GM23338 (cell line): ENCODE results near the gene TMEM59. TPM values are rescaled to one million over a fixed set of nuclear protein-coding genes. Genes with fewer than 3 reads are reported as not detected.

Source experiments
- ATAC-seq: fragments of 200-7000 bp; cut with Tn5 transposase; 3 replicates; pipeline ENCODE4 v1.9.1; 2020
- DNase-seq: peaks from one replicate; pipeline ENCODE4 v3.0.0-alpha.2; 2015; ENCODE audit warnings: low spot score
- H2AFZ ChIP-seq: fragments of 200-600 bp; sonication (generic); 2 replicates; pipeline ENCODE4 v1.8.0; 2016; ENCODE audit warnings: antibody characterized with exemption, mild to moderate bottlenecking, moderate library complexity
- H3F3A ChIP-seq: fragments of 200-600 bp; sonication (generic); replicated peaks from 2 replicates; pipeline ENCODE4 v1.8.0; 2017; ENCODE audit warnings: antibody characterized with exemption, mixed run types, low read depth
- H3K27ac ChIP-seq: fragments of 200-600 bp; sonication (generic); 2 replicates; pipeline ENCODE4 v1.6.1; 2016; ENCODE audit warnings: low read depth
- H3K27me3 ChIP-seq: fragments of 200-600 bp; sonication (generic); 2 replicates; pipeline ENCODE4 v1.8.0; 2016; ENCODE audit warnings: mild to moderate bottlenecking, mixed run types, moderate library complexity; ENCODE audit not compliant: insufficient read depth
- H3K36me3 ChIP-seq: fragments of 200-600 bp; sonication (generic); 2 replicates; pipeline ENCODE4 v1.8.0; 2016; ENCODE audit warnings: mild to moderate bottlenecking; ENCODE audit not compliant: insufficient read depth
- H3K4me1 ChIP-seq: fragments of 200-600 bp; sonication (generic); 2 replicates; pipeline ENCODE4 v1.8.0; 2016; ENCODE audit warnings: mild to moderate bottlenecking, moderate library complexity; ENCODE audit not compliant: insufficient read depth
- H3K4me2 ChIP-seq: fragments of 200-600 bp; sonication (generic); 2 replicates; pipeline ENCODE4 v1.7.1; 2017; ENCODE audit warnings: mixed run types
- H3K4me3 ChIP-seq: fragments of 200-600 bp; sonication (generic); 2 replicates; pipeline ENCODE4 v1.6.1; 2016; ENCODE audit warnings: mixed run types
- H3K79me2 ChIP-seq: fragments of 200-600 bp; sonication (generic); replicated peaks from 2 replicates; pipeline ENCODE4 v1.8.0; 2017; ENCODE audit warnings: mild to moderate bottlenecking; ENCODE audit not compliant: insufficient read depth
- H3K9me2 ChIP-seq: fragments of 200-600 bp; sonication (generic); 2 replicates; pipeline ENCODE4 v1.8.0; 2017; ENCODE audit not compliant: insufficient read depth
- H4K20me1 ChIP-seq: fragments of 200-600 bp; sonication (generic); replicated peaks from 2 replicates; pipeline ENCODE4 v1.8.0; 2017; ENCODE audit warnings: mild to moderate bottlenecking; ENCODE audit not compliant: insufficient read depth
- H3K27ac Mint-ChIP-seq: 2 replicates; pipeline ENCODE4 v1.8.0; 2020; ENCODE audit warnings: inconsistent platforms, mild to moderate bottlenecking, moderate library complexity, mixed read lengths
- H3K27me3 Mint-ChIP-seq: 3 replicates; pipeline ENCODE4 v1.8.0; 2022; ENCODE audit warnings: low read depth, mild to moderate bottlenecking, moderate library complexity, mixed read lengths, inconsistent platforms; ENCODE audit not compliant: insufficient read depth, poor library complexity
- H3K36me3 Mint-ChIP-seq: 3 replicates; pipeline ENCODE4 v1.8.0; 2021; ENCODE audit warnings: low read depth, mild to moderate bottlenecking, inconsistent platforms, moderate library complexity, mixed read lengths
- H3K4me1 Mint-ChIP-seq: 3 replicates; pipeline ENCODE4 v1.8.0; 2020; ENCODE audit warnings: mild to moderate bottlenecking, inconsistent platforms, mixed read lengths
- H3K4me3 Mint-ChIP-seq: 3 replicates; pipeline ENCODE4 v1.8.0; 2021; ENCODE audit warnings: moderate library complexity, mild to moderate bottlenecking, inconsistent platforms, mixed read lengths
- H3K9me3 Mint-ChIP-seq: 3 replicates; pipeline ENCODE4 v1.8.0; 2020; ENCODE audit warnings: moderate library complexity, mild to moderate bottlenecking, inconsistent platforms, mixed read lengths
- CTCF ChIP-seq, 2 experiments: fragments of 200-600 bp in 1 of 2; sonication (generic) in 1 of 2; conservative IDR thresholded peaks; 2 replicates each; pipeline versions ENCODE4 v1.5.1 to v1.6.1; 2016 to 2017; ENCODE audit warnings: antibody characterized with exemption in 2 of 2, low read depth in 2 of 2, mild to moderate bottlenecking in 2 of 2, moderate library complexity in 1 of 2
- EZH2 ChIP-seq: fragments of 200-600 bp; sonication (generic); IDR thresholded peaks from one replicate; pipeline ENCODE4 v1.8.0; 2017; ENCODE audit warnings: antibody characterized with exemption, mild to moderate bottlenecking, low read depth; ENCODE audit not compliant: unreplicated experiment
- JUNB ChIP-seq: IDR thresholded peaks from one replicate; pipeline ENCODE4 v1.6.1; 2016; ENCODE audit warnings: antibody characterized with exemption; ENCODE audit not compliant: unreplicated experiment
- POLR2AphosphoS5 ChIP-seq: IDR thresholded peaks from 2 replicates; pipeline ENCODE4 v1.6.1; 2016; ENCODE audit warnings: antibody characterized with exemption, low read depth
- polyA plus RNA-seq: library from polyadenylated mRNA; unstranded; fragments of >200 nt; fragmentation: Nextera tagmentation; extraction: Ambion mirVana; gene quantifications from 2 replicates; pipeline ENCODE4 v1.2.1, GENCODE V29; 2016
- total RNA-seq: library from RNA; depleted of rRNA; stranded (reverse); fragments of >200 nt; shearing (Covaris generic); gene quantifications from 2 replicates; pipeline ENCODE4 v1.2.3, GENCODE V29; 2014
- TF ChIP-seq, protein P1 (sequence below): fragments of 250-450 bp; sonication (Bioruptor Pico); IDR thresholded peaks from 2 replicates; pipeline ENCODE4 v1.5.0; 2020; ENCODE audit warnings: mild to moderate bottlenecking, moderate library complexity
- TF ChIP-seq, protein P2 (sequence below): IDR thresholded peaks from one replicate; pipeline ENCODE4 v1.6.1; 2018; ENCODE audit warnings: antibody characterized with exemption; ENCODE audit not compliant: unreplicated experiment

TMEM59 gene
- total and polyA plus RNA-seq, 2 experiments from 2014 or later = 81.9 to 132 TPM

DNA sequence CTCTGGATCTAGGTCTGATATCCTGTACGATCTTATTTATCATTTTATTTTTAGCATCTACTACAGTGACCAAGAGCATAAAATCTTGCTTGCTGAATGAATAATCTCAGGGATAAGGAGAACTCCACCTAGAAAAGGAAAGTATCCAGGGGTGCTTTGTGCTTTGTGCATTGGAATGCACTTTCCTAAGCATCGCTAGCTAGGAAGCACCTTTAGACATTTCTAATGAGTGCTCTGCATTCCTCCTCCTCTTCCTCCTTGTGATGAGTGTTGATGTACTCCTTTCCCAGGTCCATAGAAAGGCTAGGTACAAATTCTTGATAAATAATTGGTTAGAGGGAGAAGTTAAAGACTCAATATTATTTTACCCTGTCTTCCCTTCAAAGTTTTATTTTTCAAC is 31.8 kb upstream of the TMEM59 start:
- Mint-ChIP-seq H3K4me1 (peaks cover 10% of the 10 kb centered on the region; the same call in 2 of the 3 replicates), H3K27ac (peak overlapping the region; percentile 60; the same call in 1 of the 2 replicates), H3K27me3 (no peaks in the 10 kb centered on the region), H3K4me3 (no peak overlapping the region), H3K36me3 (no peaks in the 10 kb centered on the region), H3K9me3 (no peaks in the 10 kb centered on the region)
- no peaks in the 10 kb centered on the region for H3K27me3 ChIP-seq
- peak; percentile 35 for ATAC-seq
- DNase-seq = peak; percentile 63
- H3F3A ChIP-seq = no peaks in the 10 kb centered on the region
- H3K79me2 ChIP-seq = no peaks in the 10 kb centered on the region
- no peak overlapping the region for H3K4me3 ChIP-seq
- TF ChIP-seq POLR2AphosphoS5 (no peak), EZH2 (no peak), JUNB (no peak), CTCF (conservative IDR thresholded peaks at IDR 0.05; ENCODE audit: low read depth in 2 of 2) (no peak)
- TF ChIP-seq, protein P1, sequence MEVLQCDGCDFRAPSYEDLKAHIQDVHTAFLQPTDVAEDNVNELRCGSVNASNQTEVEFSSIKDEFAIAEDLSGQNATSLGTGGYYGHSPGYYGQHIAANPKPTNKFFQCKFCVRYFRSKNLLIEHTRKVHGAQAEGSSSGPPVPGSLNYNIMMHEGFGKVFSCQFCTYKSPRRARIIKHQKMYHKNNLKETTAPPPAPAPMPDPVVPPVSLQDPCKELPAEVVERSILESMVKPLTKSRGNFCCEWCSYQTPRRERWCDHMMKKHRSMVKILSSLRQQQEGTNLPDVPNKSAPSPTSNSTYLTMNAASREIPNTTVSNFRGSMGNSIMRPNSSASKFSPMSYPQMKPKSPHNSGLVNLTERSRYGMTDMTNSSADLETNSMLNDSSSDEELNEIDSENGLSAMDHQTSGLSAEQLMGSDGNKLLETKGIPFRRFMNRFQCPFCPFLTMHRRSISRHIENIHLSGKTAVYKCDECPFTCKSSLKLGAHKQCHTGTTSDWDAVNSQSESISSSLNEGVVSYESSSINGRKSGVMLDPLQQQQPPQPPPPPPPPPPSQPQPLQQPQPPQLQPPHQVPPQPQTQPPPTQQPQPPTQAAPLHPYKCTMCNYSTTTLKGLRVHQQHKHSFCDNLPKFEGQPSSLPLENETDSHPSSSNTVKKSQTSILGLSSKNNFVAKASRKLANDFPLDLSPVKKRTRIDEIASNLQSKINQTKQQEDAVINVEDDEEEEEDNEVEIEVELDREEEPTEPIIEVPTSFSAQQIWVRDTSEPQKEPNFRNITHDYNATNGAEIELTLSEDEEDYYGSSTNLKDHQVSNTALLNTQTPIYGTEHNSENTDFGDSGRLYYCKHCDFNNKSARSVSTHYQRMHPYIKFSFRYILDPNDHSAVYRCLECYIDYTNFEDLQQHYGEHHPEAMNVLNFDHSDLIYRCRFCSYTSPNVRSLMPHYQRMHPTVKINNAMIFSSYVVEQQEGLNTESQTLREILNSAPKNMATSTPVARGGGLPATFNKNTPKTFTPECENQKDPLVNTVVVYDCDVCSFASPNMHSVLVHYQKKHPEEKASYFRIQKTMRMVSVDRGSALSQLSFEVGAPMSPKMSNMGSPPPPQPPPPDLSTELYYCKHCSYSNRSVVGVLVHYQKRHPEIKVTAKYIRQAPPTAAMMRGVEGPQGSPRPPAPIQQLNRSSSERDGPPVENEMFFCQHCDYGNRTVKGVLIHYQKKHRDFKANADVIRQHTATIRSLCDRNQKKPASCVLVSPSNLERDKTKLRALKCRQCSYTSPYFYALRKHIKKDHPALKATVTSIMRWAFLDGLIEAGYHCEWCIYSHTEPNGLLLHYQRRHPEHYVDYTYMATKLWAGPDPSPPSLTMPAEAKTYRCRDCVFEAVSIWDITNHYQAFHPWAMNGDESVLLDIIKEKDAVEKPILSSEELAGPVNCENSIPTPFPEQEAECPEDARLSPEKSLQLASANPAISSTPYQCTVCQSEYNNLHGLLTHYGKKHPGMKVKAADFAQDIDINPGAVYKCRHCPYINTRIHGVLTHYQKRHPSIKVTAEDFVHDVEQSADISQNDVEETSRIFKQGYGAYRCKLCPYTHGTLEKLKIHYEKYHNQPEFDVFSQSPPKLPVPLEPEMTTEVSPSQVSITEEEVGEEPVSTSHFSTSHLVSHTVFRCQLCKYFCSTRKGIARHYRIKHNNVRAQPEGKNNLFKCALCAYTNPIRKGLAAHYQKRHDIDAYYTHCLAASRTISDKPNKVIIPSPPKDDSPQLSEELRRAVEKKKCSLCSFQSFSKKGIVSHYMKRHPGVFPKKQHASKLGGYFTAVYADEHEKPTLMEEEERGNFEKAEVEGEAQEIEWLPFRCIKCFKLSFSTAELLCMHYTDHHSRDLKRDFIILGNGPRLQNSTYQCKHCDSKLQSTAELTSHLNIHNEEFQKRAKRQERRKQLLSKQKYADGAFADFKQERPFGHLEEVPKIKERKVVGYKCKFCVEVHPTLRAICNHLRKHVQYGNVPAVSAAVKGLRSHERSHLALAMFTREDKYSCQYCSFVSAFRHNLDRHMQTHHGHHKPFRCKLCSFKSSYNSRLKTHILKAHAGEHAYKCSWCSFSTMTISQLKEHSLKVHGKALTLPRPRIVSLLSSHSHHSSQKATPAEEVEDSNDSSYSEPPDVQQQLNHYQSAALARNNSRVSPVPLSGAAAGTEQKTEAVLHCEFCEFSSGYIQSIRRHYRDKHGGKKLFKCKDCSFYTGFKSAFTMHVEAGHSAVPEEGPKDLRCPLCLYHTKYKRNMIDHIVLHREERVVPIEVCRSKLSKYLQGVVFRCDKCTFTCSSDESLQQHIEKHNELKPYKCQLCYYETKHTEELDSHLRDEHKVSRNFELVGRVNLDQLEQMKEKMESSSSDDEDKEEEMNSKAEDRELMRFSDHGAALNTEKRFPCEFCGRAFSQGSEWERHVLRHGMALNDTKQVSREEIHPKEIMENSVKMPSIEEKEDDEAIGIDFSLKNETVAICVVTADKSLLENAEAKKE (CRISPR knock-in tag) = 0 out of 2 replicates have a peak, but pooled peaks have one; percentile 58
- TF ChIP-seq, protein P2, sequence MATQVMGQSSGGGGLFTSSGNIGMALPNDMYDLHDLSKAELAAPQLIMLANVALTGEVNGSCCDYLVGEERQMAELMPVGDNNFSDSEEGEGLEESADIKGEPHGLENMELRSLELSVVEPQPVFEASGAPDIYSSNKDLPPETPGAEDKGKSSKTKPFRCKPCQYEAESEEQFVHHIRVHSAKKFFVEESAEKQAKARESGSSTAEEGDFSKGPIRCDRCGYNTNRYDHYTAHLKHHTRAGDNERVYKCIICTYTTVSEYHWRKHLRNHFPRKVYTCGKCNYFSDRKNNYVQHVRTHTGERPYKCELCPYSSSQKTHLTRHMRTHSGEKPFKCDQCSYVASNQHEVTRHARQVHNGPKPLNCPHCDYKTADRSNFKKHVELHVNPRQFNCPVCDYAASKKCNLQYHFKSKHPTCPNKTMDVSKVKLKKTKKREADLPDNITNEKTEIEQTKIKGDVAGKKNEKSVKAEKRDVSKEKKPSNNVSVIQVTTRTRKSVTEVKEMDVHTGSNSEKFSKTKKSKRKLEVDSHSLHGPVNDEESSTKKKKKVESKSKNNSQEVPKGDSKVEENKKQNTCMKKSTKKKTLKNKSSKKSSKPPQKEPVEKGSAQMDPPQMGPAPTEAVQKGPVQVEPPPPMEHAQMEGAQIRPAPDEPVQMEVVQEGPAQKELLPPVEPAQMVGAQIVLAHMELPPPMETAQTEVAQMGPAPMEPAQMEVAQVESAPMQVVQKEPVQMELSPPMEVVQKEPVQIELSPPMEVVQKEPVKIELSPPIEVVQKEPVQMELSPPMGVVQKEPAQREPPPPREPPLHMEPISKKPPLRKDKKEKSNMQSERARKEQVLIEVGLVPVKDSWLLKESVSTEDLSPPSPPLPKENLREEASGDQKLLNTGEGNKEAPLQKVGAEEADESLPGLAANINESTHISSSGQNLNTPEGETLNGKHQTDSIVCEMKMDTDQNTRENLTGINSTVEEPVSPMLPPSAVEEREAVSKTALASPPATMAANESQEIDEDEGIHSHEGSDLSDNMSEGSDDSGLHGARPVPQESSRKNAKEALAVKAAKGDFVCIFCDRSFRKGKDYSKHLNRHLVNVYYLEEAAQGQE = no peak
- no peaks in the 10 kb centered on the region for H3K36me3 ChIP-seq
- no peaks in the 10 kb centered on the region for H4K20me1 ChIP-seq
- H3K4me1 ChIP-seq = no peaks in the 10 kb centered on the region; the same call in 1 of the 2 replicates
- H2AFZ ChIP-seq = no peak overlapping the region
- H3K27ac ChIP-seq = no peak overlapping the region
- no peaks in the 10 kb centered on the region for H3K9me2 ChIP-seq
- H3K4me2 ChIP-seq = no peak overlapping the region
